ENCODE data around the gene ACVR1. TPM values are rescaled to one million over a fixed set of nuclear protein-coding genes. Genes with fewer than 3 reads are reported as not detected.

ACVR1 gene
- total RNA-seq, 1 donor from 2014 or later = 17.1 TPM

DNA sequence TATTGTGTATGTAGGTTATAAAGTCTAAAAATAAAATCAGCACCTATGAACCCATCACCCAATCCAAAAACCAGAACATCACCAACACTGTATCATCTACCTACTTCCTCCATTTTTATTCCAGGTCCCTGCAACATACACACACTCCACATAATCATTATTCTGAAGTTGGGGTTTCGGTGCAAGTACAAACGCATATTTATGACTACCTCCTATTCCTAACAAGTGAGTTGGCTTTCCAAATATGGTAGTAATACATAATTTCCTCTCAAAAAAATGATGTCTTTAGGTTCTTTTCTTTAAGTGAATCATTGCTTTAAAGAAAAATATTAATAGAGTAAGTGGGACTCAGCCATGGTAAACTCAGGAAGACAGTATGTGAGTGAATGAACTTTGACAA is 3.3 kb downstream of the ACVR1 start:
- H3K4me3 ChIP-seq (ENCODE audit: low read depth, low read length) = no peak overlapping the region
- DNase-seq (ENCODE audit: low read depth) = peak; percentile 89

DNA sequence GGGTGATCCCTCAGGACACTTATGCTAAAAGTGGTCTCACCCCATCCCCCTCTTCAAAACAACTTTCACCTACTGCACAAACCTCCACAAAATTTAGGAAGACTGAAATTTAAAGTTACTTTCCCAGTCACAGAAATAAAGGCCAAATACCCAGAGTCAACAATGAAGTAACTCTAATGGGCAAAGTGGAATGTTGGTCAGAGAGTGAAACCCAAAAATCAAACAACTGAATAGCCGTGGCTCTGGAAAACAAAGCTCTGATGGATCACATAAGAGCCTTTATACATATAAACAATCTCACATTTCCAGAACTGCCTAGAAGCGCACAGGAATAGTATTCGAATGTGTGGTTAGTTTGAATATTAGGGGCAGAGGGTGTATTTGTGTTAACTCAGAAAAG is 4.7 kb downstream of the ACVR1 start:
- Histone ChIP-seq H3K36me3 (ENCODE audit: control insufficient read depth, insufficient read depth, low read length) (no peaks in the 10 kb centered on the region), H3K4me3 (ENCODE audit: low read depth, low read length) (no peak overlapping the region), H3K27me3 (ENCODE audit: control insufficient read depth, insufficient read depth, low read length) (no peaks in the 10 kb centered on the region)
- DNase-seq (ENCODE audit: low read depth) (no peak), FAIRE-seq (no peak)
- TF ChIP-seq, protein P1, sequence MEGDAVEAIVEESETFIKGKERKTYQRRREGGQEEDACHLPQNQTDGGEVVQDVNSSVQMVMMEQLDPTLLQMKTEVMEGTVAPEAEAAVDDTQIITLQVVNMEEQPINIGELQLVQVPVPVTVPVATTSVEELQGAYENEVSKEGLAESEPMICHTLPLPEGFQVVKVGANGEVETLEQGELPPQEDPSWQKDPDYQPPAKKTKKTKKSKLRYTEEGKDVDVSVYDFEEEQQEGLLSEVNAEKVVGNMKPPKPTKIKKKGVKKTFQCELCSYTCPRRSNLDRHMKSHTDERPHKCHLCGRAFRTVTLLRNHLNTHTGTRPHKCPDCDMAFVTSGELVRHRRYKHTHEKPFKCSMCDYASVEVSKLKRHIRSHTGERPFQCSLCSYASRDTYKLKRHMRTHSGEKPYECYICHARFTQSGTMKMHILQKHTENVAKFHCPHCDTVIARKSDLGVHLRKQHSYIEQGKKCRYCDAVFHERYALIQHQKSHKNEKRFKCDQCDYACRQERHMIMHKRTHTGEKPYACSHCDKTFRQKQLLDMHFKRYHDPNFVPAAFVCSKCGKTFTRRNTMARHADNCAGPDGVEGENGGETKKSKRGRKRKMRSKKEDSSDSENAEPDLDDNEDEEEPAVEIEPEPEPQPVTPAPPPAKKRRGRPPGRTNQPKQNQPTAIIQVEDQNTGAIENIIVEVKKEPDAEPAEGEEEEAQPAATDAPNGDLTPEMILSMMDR (IDR thresholded peaks at IDR 0.05; ENCODE audit: insufficient read depth, low read length, severe bottlenecking) = no peak

More for the DNA sequence above, 3.3 kb downstream of the ACVR1 start:
- no peak for FAIRE-seq
- Histone ChIP-seq H3K36me3 (ENCODE audit: control insufficient read depth, insufficient read depth, low read length) (no peaks in the 10 kb centered on the region), H3K27me3 (ENCODE audit: control insufficient read depth, insufficient read depth, low read length) (no peaks in the 10 kb centered on the region)
- TF ChIP-seq, protein P1 (IDR thresholded peaks at IDR 0.05; ENCODE audit: insufficient read depth, low read length, severe bottlenecking) = no peak

DNA sequence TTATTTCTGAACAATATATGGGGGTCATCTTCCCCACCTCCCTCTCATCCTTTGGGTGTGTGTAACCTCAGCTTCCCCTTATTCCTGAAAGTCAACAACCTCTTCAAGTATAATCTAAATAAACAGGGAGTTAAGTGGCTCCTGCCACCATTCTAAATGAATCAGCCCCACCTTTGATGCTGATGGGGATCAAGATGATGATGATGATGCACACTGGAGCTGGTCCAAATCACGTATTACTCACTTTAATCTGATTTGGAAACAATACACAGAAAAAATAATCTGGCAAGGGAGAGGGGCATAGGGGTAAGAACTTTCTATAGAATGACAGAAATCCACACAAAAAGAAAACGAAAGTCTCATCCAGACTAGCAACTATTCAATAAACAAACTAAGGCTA is 7.1 kb downstream of the ACVR1 start:
- DNase-seq (ENCODE audit: low read depth) (peak; percentile 40), FAIRE-seq (no peak)
- H3K27me3 ChIP-seq (ENCODE audit: control insufficient read depth, insufficient read depth, low read length) = no peaks in the 10 kb centered on the region
- H3K4me3 ChIP-seq (ENCODE audit: low read depth, low read length) = no peak overlapping the region
- TF ChIP-seq, protein P1 (IDR thresholded peaks at IDR 0.05; ENCODE audit: insufficient read depth, low read length, severe bottlenecking) = no peak
- no peaks in the 10 kb centered on the region for H3K36me3 ChIP-seq (ENCODE audit: control insufficient read depth, insufficient read depth, low read length)

DNA sequence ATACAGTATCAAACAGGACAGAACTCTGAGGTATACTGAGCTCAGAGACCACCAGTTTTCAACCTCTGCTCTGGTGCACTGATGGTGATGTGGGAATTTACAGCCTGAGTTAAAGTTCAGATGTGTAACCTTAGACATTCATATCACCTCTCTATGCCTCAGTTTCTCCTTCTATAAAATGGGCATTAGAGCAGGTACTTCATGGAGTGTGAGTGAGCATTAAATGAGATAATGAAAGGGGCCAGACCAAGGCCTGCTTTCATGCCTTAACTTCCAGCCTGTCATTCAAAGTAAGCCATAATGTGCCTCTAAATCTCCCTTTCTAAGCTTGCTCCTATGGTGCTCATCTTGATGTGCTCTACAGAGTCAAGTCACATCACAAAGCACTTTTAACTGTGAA is 8.4 kb downstream of the ACVR1 start:
- no peak for DNase-seq (ENCODE audit: low read depth)
- no peaks in the 10 kb centered on the region for H3K36me3 ChIP-seq (ENCODE audit: control insufficient read depth, insufficient read depth, low read length)
- TF ChIP-seq, protein P1 (IDR thresholded peaks at IDR 0.05; ENCODE audit: insufficient read depth, low read length, severe bottlenecking) = no peak
- no peak overlapping the region for H3K4me3 ChIP-seq (ENCODE audit: low read depth, low read length)
- no peak for FAIRE-seq
- H3K27me3 ChIP-seq (ENCODE audit: control insufficient read depth, insufficient read depth, low read length) = no peaks in the 10 kb centered on the region

DNA sequence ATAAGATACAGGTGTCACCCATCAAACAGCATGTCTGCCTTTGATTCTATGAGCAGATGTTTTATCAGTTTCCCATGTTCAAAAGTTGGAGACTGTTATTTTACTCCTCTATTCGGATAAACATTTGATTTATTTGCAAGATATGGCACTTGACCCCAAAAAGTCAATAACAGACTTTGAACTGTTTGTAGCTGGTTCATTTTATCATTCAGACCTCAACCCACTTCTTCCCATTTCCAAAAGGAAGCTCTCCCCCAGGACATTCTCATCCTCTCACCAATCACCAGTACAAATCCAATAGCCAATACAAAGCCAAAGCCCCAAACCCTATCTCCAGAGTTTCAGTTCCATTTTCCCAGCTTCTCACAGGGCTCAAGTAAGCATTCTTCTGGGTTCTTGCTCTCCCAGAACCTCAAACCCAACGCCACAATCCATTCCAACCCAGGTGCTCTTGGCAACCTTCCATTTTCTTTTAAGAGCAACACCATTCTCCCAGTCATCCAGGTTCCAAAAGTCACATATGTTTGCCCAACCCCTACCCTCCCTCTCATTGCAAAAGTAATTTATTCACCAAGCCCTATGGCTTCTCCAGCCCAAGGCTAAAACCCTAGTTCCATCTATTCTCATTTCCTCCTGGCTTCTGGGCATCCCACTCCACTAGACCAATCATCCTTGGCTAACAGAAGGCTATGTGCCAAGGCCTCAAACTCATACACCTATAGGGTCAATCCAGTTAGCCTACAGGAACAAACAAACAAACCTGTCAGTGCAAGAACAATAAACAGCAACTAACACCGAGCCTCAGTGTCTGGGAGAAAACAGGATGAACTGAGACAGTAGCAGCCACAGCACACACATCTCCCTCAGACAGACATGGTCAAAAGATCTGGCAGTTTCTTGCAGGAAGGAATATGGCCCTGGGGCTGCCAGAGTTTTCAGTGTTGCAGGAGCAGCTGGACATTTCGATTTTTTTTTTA is 9.2 kb downstream of the ACVR1 start:
- Histone ChIP-seq H3K4me3 (ENCODE audit: low read depth, low read length) (no peak overlapping the region), H3K36me3 (ENCODE audit: control insufficient read depth, insufficient read depth, low read length) (no peaks in the 10 kb centered on the region), H3K27me3 (ENCODE audit: control insufficient read depth, insufficient read depth, low read length) (no peaks in the 10 kb centered on the region)
- FAIRE-seq (no peak), DNase-seq (ENCODE audit: low read depth) (peak; percentile 27)
- TF ChIP-seq, protein P1 (IDR thresholded peaks at IDR 0.05; ENCODE audit: insufficient read depth, low read length, severe bottlenecking) = no peak
